Measurements from ENCODE around the gene VEGFC. TPM values are rescaled to one million over a fixed set of nuclear protein-coding genes. Genes with fewer than 3 reads are reported as not detected.

VEGFC gene
- polyA plus RNA-seq, 1 donor: 17.1 TPM

GRCh38 chr4:176680668-176681180, 112.0 kb downstream of the VEGFC start:
- no peak for DNase-seq

GRCh38 chr4:176676901-176677300, 115.8 kb downstream of the VEGFC start:
- no peak for DNase-seq

- DNase-seq: no peak
Measured at GRCh38 chr4:176675810-176676209, 116.9 kb downstream of the VEGFC start.

- no peak for DNase-seq
Measured at GRCh38 chr4:176671532-176671931, 121.2 kb downstream of the VEGFC start.

- no peak for DNase-seq
Measured at GRCh38 chr4:176668324-176668723, 124.4 kb downstream of the VEGFC start.

- DNase-seq: no peak
Measured at GRCh38 chr4:176664964-176665363, 127.8 kb downstream of the VEGFC start.

- no peak for DNase-seq
Measured at GRCh38 chr4:176660561-176660960, 132.2 kb downstream of the VEGFC start.

- DNase-seq: no peak
Measured at GRCh38 chr4:176656108-176656507, 136.6 kb downstream of the VEGFC start.

- DNase-seq: no peak
Measured at GRCh38 chr4:176654565-176655216, 138.0 kb downstream of the VEGFC start.

- no peak for DNase-seq
Measured at GRCh38 chr4:176653401-176654220, 139.1 kb downstream of the VEGFC start.

GRCh38 chr4:176646311-176646710, 146.4 kb downstream of the VEGFC start:
- no peak for DNase-seq

GRCh38 chr4:176645246-176645960, 147.3 kb downstream of the VEGFC start:
- no peak for DNase-seq

- DNase-seq: no peak
Measured at GRCh38 chr4:176642472-176642871, 150.2 kb downstream of the VEGFC start.

GRCh38 chr4:176641237-176641636, 151.5 kb downstream of the VEGFC start:
- DNase-seq: no peak

GRCh38 chr4:176638992-176639391, 153.7 kb downstream of the VEGFC start:
- DNase-seq: no peak

GRCh38 chr4:176636292-176636691, 156.4 kb downstream of the VEGFC start:
- DNase-seq: no peak

GRCh38 chr4:176635372-176636261, 157.1 kb downstream of the VEGFC start:
- peak; percentile 13 for DNase-seq
